ENCODE results near the gene ESPN. TPM values are rescaled to one million over a fixed set of nuclear protein-coding genes. Genes with fewer than 3 reads are reported as not detected.

ESPN gene
- total RNA-seq, 1 donor from 2014 or later: 2.7 TPM

GRCh38 chr1:6508816-6509189, 84.2 kb downstream of the ESPN start:
- no peak overlapping the region for H3K4me3 ChIP-seq (ENCODE audit: low read depth, low read length)
- H3K27me3 ChIP-seq (ENCODE audit: control insufficient read depth, insufficient read depth, low read length): peaks cover 6% of the 10 kb centered on the region
- no peaks in the 10 kb centered on the region for H3K36me3 ChIP-seq (ENCODE audit: control insufficient read depth, insufficient read depth, low read length)
- TF ChIP-seq CTCF (IDR thresholded peaks at IDR 0.05; ENCODE audit: insufficient read depth, low read length, poor library complexity, severe bottlenecking): no peak
- no peak for DNase-seq (ENCODE audit: low read depth)

- no peak overlapping the region for H3K4me3 ChIP-seq (ENCODE audit: low read depth, low read length)
- no peaks in the 10 kb centered on the region for H3K36me3 ChIP-seq (ENCODE audit: control insufficient read depth, insufficient read depth, low read length)
- H3K27me3 ChIP-seq (ENCODE audit: control insufficient read depth, insufficient read depth, low read length): peaks cover 6% of the 10 kb centered on the region
- DNase-seq (ENCODE audit: low read depth): no peak
- TF ChIP-seq CTCF (IDR thresholded peaks at IDR 0.05; ENCODE audit: insufficient read depth, low read length, poor library complexity, severe bottlenecking): no peak
Measured at GRCh38 chr1:6509220-6509918, 84.8 kb downstream of the ESPN start.

- peaks cover 6% of the 10 kb centered on the region for H3K27me3 ChIP-seq (ENCODE audit: control insufficient read depth, insufficient read depth, low read length)
Measured at GRCh38 chr1:6509919-6510291, 85.3 kb downstream of the ESPN start.

GRCh38 chr1:6510493-6510892, 85.9 kb downstream of the ESPN start:
- peaks cover 6% of the 10 kb centered on the region for H3K27me3 ChIP-seq (ENCODE audit: control insufficient read depth, insufficient read depth, low read length)
- no peak for DNase-seq (ENCODE audit: low read depth)

More at GRCh38 chr1:6509919-6510291, 85.3 kb downstream of the ESPN start:
- Histone ChIP-seq H3K36me3 (ENCODE audit: control insufficient read depth, insufficient read depth, low read length) (no peaks in the 10 kb centered on the region), H3K4me3 (ENCODE audit: low read depth, low read length) (no peak overlapping the region)
- no peak for DNase-seq (ENCODE audit: low read depth)
- no peak for TF ChIP-seq CTCF (IDR thresholded peaks at IDR 0.05; ENCODE audit: insufficient read depth, low read length, poor library complexity, severe bottlenecking)

More at GRCh38 chr1:6510493-6510892, 85.9 kb downstream of the ESPN start:
- no peak for TF ChIP-seq CTCF (IDR thresholded peaks at IDR 0.05; ENCODE audit: insufficient read depth, low read length, poor library complexity, severe bottlenecking)
- no peak overlapping the region for H3K4me3 ChIP-seq (ENCODE audit: low read depth, low read length)
- no peaks in the 10 kb centered on the region for H3K36me3 ChIP-seq (ENCODE audit: control insufficient read depth, insufficient read depth, low read length)

Other genes starting within 250 kb of the ESPN start
- under 0.01 and 0.08 TPM in 2 replicates for gene CHD5, start 244.5 kb upstream of the ESPN start, total RNA-seq
- gene RPL22, start 225.2 kb upstream of the ESPN start, total RNA-seq: 193 and 205 TPM in 2 replicates
- 20.1 and 32.0 TPM in 2 replicates for gene RNF207, start 218.7 kb upstream of the ESPN start, total RNA-seq
- 67.1 and 68.0 TPM in 2 replicates for gene ICMT, start 188.8 kb upstream of the ESPN start, total RNA-seq
- not detected in 2 replicates for gene HES3, start 180.6 kb upstream of the ESPN start, total RNA-seq
- 11.4 and 12.3 TPM in 2 replicates for gene GPR153, start 163.7 kb upstream of the ESPN start, total RNA-seq
- gene ACOT7, start 31.0 kb upstream of the ESPN start, total RNA-seq: 75.6 and 79.8 TPM in 2 replicates
- gene HES2, start 4.9 kb upstream of the ESPN start, total RNA-seq: 15.9 and 27.8 TPM in 2 replicates
- gene TNFRSF25, start 41.4 kb downstream of the ESPN start, total RNA-seq: 18.2 and 20.2 TPM in 2 replicates
- gene PLEKHG5, start 66.9 kb downstream of the ESPN start, total RNA-seq: 24.3 and 26.4 TPM in 2 replicates
- 30.3 and 32.5 TPM in 2 replicates for gene NOL9, start 129.7 kb downstream of the ESPN start, total RNA-seq
- not detected in 2 replicates for gene TAS1R1, start 130.5 kb downstream of the ESPN start, total RNA-seq
- 14.2 and 18.9 TPM in 2 replicates for gene ZBTB48, start 155.2 kb downstream of the ESPN start, total RNA-seq
- gene KLHL21, start 178.1 kb downstream of the ESPN start, total RNA-seq: 69.5 and 77.4 TPM in 2 replicates
- gene PHF13, start 189.0 kb downstream of the ESPN start, total RNA-seq: 8.0 and 8.8 TPM in 2 replicates
- gene THAP3, start 200.1 kb downstream of the ESPN start, total RNA-seq: 19.0 and 29.4 TPM in 2 replicates

Measured in kidney epithelial cell (primary cell).